ENCODE data around the gene COL18A1.
"Not testable (repeated sequence)": the region's sequence is repeated elsewhere in the genome, so short reads cannot be mapped to it uniquely, and the experiment has no call there.

COL18A1 gene

GRCh38 chr21:45499201-45499750, 94.3 kb downstream of the COL18A1 start:
- no peak for DNase-seq (ENCODE audit: low spot score)
- in situ Hi-C loops (cut with MboI; ENCODE audit: low sequenced_read_pairs, unreplicated experiment) = no loop called here
- TF ChIP-seq, protein P1, sequence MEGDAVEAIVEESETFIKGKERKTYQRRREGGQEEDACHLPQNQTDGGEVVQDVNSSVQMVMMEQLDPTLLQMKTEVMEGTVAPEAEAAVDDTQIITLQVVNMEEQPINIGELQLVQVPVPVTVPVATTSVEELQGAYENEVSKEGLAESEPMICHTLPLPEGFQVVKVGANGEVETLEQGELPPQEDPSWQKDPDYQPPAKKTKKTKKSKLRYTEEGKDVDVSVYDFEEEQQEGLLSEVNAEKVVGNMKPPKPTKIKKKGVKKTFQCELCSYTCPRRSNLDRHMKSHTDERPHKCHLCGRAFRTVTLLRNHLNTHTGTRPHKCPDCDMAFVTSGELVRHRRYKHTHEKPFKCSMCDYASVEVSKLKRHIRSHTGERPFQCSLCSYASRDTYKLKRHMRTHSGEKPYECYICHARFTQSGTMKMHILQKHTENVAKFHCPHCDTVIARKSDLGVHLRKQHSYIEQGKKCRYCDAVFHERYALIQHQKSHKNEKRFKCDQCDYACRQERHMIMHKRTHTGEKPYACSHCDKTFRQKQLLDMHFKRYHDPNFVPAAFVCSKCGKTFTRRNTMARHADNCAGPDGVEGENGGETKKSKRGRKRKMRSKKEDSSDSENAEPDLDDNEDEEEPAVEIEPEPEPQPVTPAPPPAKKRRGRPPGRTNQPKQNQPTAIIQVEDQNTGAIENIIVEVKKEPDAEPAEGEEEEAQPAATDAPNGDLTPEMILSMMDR (IDR thresholded peaks at IDR 0.05; ENCODE audit: borderline replicate concordance, control extremely low read depth, extremely low read depth, insufficient read depth, missing control alignments) = no peak

DNA sequence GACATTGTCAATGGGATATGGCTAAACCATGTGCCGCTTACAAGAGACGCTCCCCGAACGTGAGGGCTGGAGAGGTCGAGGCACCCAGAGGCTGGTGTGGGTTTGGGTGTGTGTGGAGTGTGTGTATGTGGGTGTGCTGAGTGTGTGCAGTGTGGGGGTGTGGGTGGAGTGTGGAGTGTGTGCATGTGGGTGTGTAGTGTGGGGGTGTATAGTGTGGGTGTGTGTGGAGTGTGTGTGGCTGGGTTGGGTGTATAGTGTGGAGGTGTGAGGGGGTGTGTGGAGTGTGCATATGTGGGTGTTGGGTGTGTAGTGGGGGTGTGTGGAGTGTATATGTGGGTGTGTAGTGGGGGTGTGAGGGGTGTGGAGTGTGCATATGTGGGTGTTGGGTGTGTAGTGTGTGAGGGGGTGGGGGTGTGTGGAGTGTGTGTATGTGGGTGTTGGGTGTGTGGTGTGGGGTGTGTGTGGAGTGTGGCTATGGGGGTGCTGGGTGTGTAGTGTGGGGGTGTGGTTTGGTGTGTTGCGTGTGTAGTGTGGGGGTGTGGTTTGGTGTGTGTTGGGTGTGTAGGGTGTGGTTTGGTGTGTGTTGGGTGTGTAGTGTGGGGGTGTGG, 95.1 kb downstream of the COL18A1 start:
- TF ChIP-seq, protein P1 (IDR thresholded peaks at IDR 0.05; ENCODE audit: borderline replicate concordance, control extremely low read depth, extremely low read depth, insufficient read depth, missing control alignments) = no peak
- DNase-seq (ENCODE audit: low spot score) = no peak
- in situ Hi-C loops (cut with MboI; ENCODE audit: low sequenced_read_pairs, unreplicated experiment) = no loop called here

DNA sequence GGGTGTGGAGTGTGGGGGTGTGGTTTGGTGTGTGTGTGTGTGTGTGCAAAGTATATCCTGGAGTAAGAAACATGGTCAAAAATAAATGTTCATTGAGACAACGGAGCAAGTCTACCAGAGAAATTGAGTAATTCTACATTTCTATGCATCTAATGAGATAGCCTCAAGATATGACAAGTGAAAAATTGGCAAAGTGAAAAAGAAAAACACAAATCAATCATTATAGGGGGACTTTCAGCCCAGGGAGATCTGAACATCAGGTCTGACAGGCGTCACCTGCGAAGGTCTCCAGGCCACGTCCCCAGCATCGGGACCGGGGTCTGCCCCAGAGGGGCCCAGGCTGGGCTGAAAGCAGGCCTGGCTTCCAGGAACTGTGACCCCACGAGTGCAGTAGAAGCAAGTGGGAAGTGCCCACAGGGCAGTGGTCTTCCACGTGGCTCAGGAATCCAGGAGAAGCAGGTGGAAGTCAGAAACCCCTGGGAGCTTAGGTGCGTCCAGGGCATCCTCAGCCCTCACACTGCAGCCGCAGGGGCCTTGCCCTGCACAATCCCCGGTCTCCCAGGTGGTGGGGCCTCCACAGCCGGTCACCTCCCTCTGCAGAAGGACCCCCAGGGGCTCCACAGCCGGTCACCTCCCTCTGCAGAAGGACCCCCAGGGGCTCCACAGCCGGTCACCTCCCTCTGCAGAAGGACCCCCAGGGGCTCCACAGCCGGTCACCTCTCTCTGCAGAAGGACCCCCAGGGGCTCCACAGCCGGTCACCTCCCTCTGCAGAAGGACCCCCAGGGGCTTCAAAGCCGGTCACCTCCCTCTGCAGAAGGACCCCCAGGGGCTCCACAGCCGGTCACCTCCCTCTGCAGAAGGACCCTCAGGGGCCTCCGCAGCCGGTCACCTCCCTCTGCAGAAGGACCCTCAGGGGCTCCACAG, 96.4 kb downstream of the COL18A1 start:
- DNase-seq (ENCODE audit: low spot score); in situ Hi-C loops (cut with MboI; ENCODE audit: low sequenced_read_pairs, unreplicated experiment): not testable (repeated sequence)

DNA sequence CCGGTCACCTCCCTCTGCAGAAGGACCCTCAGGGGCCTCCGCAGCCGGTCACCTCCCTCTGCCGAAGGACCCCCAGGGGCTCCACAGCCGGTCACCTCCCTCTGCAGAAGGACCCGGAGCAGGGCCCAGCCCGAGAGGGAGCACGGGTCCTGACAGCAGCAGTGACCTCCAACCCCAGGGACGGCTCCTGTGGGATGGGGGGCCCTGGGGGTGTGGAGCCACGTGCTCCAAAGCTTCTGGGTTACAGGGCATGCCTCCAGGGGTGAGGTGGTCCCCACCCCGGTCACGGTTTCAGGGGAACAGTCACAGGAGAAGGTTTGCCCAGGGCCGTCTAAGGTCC, 97.0 kb downstream of the COL18A1 start:
- no peak for DNase-seq (ENCODE audit: low spot score)
- TF ChIP-seq, protein P1 (IDR thresholded peaks at IDR 0.05; ENCODE audit: borderline replicate concordance, control extremely low read depth, extremely low read depth, insufficient read depth, missing control alignments) = no peak
- in situ Hi-C loops (cut with MboI; ENCODE audit: low sequenced_read_pairs, unreplicated experiment) = no loop called here

GRCh38 chr21:45502600-45502999, 97.6 kb downstream of the COL18A1 start:
- DNase-seq (ENCODE audit: low spot score) = no peak
- TF ChIP-seq, protein P1 (IDR thresholded peaks at IDR 0.05; ENCODE audit: borderline replicate concordance, control extremely low read depth, extremely low read depth, insufficient read depth, missing control alignments) = no peak
- in situ Hi-C loops (cut with MboI; ENCODE audit: low sequenced_read_pairs, unreplicated experiment) = no loop called here

- in situ Hi-C loops (cut with MboI; ENCODE audit: low sequenced_read_pairs, unreplicated experiment); DNase-seq (ENCODE audit: low spot score): not testable (repeated sequence)
Measured at GRCh38 chr21:45503226-45503625, 98.3 kb downstream of the COL18A1 start.

GRCh38 chr21:45504021-45504515, 99.1 kb downstream of the COL18A1 start:
- TF ChIP-seq, protein P1 (IDR thresholded peaks at IDR 0.05; ENCODE audit: borderline replicate concordance, control extremely low read depth, extremely low read depth, insufficient read depth, missing control alignments) = no peak
- no peak for DNase-seq (ENCODE audit: low spot score)
- in situ Hi-C loops (cut with MboI; ENCODE audit: low sequenced_read_pairs, unreplicated experiment) = no loop called here
